KOPT-K1 (cell line): ENCODE data around the gene TOMM40.
"Not testable (repeated sequence)": the region's sequence is repeated elsewhere in the genome, so short reads cannot be mapped to it uniquely, and the experiment has no call there.

Experiments
- H3K27ac ChIP-seq: fragments of 200-600 bp; sonication (generic); 2 replicates; pipeline ENCODE4 v1.5.1; 2016; ENCODE audit warnings: antibody characterized with exemption, mild to moderate bottlenecking, low read depth, low read length; ENCODE audit not compliant: poor library complexity, severe bottlenecking
- H3K36me3 ChIP-seq: fragments of 200-600 bp; sonication (generic); 2 replicates; pipeline ENCODE4 v1.5.1; 2017; ENCODE audit warnings: antibody characterized with exemption, mild to moderate bottlenecking, low read length, moderate library complexity; ENCODE audit not compliant: insufficient read depth
- H3K9me3 ChIP-seq: fragments of 200-600 bp; sonication (generic); 2 replicates; pipeline ENCODE4 v1.5.1; 2017; ENCODE audit warnings: antibody characterized with exemption, low read length, mild to moderate bottlenecking; ENCODE audit not compliant: insufficient read depth, poor library complexity, severe bottlenecking

TOMM40 gene

DNA sequence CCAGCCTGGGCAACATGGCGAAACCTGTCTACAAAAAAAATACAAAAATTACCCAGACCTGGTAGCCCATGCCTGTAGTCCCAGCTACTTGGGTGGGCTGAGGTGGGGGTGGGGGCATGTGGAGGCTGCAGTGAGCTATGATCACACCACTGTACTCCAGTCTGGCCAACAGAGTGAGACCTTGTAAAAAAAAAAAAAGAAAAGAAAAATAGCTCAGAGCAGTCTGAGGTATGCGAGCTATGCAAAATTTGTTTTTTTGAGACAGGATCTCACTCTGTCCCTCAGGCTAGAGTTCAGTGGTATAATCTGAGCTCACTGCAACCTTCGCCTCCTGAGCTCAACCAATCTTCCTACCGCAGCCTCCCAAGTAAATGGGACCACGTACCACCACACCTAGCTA is 7.1 kb upstream of the TOMM40 start:
- Histone ChIP-seq H3K27ac (no peak overlapping the region), H3K9me3 (no peaks in the 10 kb centered on the region), H3K36me3 (no peaks in the 10 kb centered on the region)

DNA sequence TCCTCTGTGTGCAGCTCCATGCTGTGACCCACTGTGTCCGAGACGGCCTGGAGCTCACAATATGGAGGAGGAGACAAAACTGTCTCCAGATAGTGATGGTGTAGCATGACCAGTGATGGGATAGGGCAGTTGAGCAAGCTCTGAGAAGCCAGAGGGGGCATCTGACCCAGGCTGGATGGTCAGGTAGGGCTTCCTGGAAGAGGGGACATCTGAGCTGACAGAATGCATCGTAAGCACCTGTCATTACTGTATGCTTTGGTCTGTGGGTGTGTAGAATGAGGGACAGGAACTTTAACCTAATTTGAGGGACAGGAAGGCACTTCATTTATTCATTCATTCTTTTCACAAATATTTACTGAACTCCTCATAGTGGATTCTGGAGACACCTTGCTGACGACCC is 6.5 kb upstream of the TOMM40 start:
- H3K27ac ChIP-seq, result no peak overlapping the region
- H3K9me3 ChIP-seq, result no peaks in the 10 kb centered on the region
- H3K36me3 ChIP-seq, result no peaks in the 10 kb centered on the region

DNA sequence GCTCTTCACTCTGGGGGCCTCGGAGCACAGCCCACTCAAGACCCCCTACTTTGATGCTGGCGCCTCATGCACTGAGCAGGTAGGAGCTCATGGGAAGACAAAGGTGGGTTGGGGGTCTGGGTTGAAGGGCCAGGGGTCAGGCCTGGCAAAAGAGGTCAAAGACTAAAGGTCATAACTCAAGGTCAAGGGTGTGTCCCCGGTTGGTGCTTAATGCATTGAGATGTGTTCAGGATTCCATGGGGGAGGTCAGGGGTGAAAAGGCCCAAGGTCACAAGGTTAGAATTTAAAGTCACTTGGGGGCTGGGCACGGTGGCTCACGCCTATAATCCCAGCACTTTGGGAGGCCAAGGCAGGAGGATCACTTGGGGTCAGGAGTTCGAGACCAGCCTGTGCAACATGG is 4.9 kb upstream of the TOMM40 start:
- no peaks in the 10 kb centered on the region for H3K9me3 ChIP-seq
- no peak overlapping the region for H3K27ac ChIP-seq
- no peaks in the 10 kb centered on the region for H3K36me3 ChIP-seq

- Histone ChIP-seq H3K27ac (no peak overlapping the region), H3K36me3 (peaks cover 5% of the 10 kb centered on the region), H3K9me3 (no peaks in the 10 kb centered on the region)
Measured at GRCh38 chr19:44887648-44888047, 3.4 kb upstream of the TOMM40 start.

- H3K9me3 ChIP-seq, H3K27ac ChIP-seq: not testable (repeated sequence)
- peaks cover 12% of the 10 kb centered on the region for H3K36me3 ChIP-seq
Measured at GRCh38 chr19:44888335-44888734, 2.7 kb upstream of the TOMM40 start.

DNA sequence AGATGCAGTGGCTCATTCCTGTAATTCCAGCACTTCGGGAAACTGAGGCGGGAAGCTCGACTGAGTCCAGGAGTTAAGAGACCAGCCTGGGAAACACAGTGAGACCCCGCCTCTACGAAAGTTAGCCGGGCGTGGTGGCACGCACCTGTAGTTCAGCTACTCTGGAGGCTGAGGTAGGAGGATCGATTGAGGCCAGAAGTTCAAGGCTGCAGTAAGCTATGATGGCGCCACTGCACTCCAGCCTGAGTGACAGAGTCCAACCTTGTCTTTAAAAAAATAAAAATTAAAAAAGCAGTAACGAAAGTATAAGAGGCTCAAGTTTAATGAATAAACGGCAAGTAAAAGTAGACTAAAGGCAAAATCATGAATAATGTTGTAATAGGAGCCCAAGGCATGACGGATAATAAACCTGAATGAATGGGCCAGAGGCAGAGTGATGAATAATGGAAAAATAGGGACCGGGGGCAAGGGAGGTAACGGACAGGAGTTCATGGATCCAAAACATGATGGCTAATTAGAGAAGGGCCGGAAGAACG is 1.2 kb upstream of the TOMM40 start:
- Histone ChIP-seq H3K36me3 (peaks cover 27% of the 10 kb centered on the region), H3K27ac (peak overlapping the region; percentile 75)

GRCh38 chr19:44890366-44891015 is 563 bp upstream of the TOMM40 start:
- H3K9me3 ChIP-seq, result no peaks in the 10 kb centered on the region
- H3K36me3 ChIP-seq, result peaks cover 33% of the 10 kb centered on the region
- H3K27ac ChIP-seq, result peak overlapping the region; percentile 75

More for the DNA sequence above, 1.2 kb upstream of the TOMM40 start:
- H3K9me3 ChIP-seq, result no peaks in the 10 kb centered on the region

- H3K36me3 ChIP-seq, result peaks cover 58% of the 10 kb centered on the region
Measured at GRCh38 chr19:44892932-44893331, 1.9 kb downstream of the TOMM40 start.

DNA sequence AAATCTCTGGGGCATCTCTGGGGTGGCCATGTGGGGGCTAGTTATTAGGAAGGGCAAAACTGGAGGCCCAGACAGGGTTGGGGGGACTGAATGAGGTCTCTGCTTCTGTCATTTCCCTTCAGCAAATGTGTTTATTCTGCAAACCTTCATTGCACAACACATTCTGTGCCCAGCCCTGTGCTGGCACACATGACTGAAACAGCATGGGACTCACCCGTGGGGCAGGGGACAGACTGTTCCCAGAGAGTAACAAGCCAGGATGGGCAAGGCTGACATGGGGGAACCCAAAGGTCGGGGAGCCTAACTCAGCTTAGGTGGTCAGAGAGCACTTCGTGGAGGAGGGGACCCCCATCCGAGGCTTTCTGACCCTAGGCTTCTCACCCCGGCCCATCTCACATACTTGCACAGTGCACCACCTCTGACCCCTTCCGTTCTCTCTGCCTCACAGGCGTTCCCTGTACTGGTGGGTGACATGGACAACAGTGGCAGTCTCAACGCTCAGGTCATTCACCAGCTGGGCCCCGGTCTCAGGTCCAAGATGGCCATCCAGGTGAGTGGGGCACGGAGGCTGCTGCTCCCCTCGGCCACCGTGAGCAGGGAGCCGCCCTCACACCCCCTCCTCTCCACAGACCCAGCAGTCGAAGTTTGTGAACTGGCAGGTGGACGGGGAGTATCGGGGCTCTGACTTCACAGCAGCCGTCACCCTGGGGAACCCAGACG is 2.4 kb downstream of the TOMM40 start:
- Histone ChIP-seq H3K27ac (no peak overlapping the region), H3K36me3 (peaks cover 63% of the 10 kb centered on the region), H3K9me3 (no peaks in the 10 kb centered on the region)

More at GRCh38 chr19:44892932-44893331, 1.9 kb downstream of the TOMM40 start:
- Histone ChIP-seq H3K27ac (no peak overlapping the region), H3K9me3 (no peaks in the 10 kb centered on the region)

DNA sequence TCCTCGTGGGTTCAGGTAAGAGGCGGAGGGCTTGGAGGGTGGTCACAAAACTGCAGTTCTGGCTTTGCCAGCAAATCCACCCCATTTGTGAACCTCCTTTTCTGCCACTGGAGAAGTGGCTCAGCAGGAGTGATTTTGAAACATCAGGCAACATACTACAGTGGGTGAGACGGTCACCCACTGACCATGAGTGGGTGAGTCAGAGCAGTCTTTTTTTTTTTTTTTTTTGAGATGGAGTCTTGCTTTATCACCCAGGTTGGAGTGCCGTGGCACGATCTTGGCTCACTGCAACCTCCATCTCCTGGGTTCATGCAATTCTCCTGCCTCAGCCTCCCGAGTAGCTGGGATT is 3.0 kb downstream of the TOMM40 start:
- Histone ChIP-seq H3K27ac (no peak overlapping the region), H3K9me3 (no peaks in the 10 kb centered on the region), H3K36me3 (peaks cover 65% of the 10 kb centered on the region)

- H3K9me3 ChIP-seq, result no peaks in the 10 kb centered on the region
- H3K27ac ChIP-seq, result no peak overlapping the region
- peaks cover 74% of the 10 kb centered on the region for H3K36me3 ChIP-seq
Measured at GRCh38 chr19:44894946-44895345, 3.9 kb downstream of the TOMM40 start.

DNA sequence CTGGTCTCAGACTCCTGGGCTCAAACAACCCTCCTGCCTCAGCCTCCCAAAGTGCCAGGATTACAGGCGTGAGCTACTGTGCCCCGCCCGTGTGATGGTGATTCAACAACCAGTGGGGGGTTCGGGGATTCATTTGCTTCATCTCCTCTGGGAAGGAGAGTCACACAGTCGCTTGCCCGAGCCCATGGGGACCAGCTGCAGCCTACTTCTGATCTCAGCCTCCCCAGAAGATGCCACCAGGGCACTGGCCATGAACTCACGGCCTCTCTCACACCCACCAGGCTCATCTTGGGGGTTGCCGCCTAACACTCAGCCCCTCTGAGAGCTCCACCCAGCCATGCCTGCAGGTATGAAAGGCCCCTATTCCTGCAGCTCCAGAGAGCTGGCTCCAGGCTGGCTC is 6.8 kb downstream of the TOMM40 start:
- no peaks in the 10 kb centered on the region for H3K9me3 ChIP-seq
- peaks cover 96% of the 10 kb centered on the region for H3K36me3 ChIP-seq
- no peak overlapping the region for H3K27ac ChIP-seq

- Histone ChIP-seq H3K9me3 (no peaks in the 10 kb centered on the region), H3K36me3 (peaks cover 80% of the 10 kb centered on the region), H3K27ac (no peak overlapping the region)
Measured at GRCh38 chr19:44900328-44901244, 9.5 kb downstream of the TOMM40 start.

DNA sequence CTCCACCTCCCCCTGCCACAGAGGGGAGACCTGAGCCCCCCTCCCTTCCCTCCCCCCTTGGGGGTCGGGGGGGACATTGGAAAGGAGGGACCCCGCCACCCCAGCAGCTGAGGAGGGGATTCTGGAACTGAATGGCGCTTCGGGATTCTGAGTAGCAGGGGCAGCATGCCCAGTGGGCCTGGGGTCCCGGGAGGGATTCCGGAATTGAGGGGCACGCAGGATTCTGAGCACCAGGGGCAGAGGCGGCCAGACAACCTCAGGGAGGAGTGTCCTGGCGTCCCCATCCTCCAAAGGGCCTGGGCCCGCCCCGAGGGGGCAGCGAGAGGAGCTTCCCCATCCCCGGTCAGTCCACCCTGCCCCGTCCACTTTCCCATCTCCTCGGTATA is 12.2 kb downstream of the TOMM40 start:
- Histone ChIP-seq H3K27ac (no peak overlapping the region), H3K9me3 (no peaks in the 10 kb centered on the region), H3K36me3 (peaks cover 54% of the 10 kb centered on the region)
